ENCODE data around the gene TIE1. TPM values are rescaled to one million over a fixed set of nuclear protein-coding genes. Genes with fewer than 3 reads are reported as not detected.

Gene TIE1
- total and polyA plus RNA-seq, 9 of the 15 experiments (the other 6 are each of a cell fraction or from before 2014, with no cell fraction given), result 0.07 to 0.49 (median 0.14) TPM; not detected in 4

DNA sequence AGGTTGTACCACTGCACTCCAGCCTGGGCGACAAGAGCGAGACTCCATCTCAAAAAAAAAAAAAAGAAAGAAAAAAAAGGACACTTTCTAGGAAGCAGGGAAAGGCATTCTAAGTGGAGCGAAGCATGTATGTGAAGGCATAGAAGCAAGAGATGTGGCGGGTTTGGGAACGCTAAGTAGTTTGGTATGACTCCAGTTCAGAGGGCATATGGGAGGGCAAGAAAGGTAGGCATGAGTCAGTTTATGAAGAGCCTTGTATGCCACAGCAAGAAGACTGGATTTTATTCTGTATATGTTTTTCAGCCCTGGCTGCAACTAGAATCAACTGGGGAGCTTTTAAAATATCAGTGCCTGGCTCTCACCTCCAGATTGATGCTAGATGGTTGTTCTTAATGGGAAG, 71.4 kb downstream of the TIE1 start:
- peaks cover 17 to 24% of the 10 kb centered on the region in 2 experiments for H3K4me1 ChIP-seq (replicated peaks in 1 of 2; ENCODE audit: control insufficient read depth in 2 of 2, insufficient read depth in 2 of 2, low read length in 2 of 2)
- 100% methylated on average over 3 of the region's 5 CpGs for WGBS (ENCODE audit: insufficient coverage, low coverage, missing lambda C conversion rate)
- H3K9me3 ChIP-seq (replicated peaks; ENCODE audit: control insufficient read depth, insufficient read depth, low read depth, low read length), result no peaks in the 10 kb centered on the region
- TF ChIP-seq, protein P1, sequence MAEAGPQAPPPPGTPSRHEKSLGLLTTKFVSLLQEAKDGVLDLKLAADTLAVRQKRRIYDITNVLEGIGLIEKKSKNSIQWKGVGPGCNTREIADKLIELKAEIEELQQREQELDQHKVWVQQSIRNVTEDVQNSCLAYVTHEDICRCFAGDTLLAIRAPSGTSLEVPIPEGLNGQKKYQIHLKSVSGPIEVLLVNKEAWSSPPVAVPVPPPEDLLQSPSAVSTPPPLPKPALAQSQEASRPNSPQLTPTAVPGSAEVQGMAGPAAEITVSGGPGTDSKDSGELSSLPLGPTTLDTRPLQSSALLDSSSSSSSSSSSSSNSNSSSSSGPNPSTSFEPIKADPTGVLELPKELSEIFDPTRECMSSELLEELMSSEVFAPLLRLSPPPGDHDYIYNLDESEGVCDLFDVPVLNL (CRISPR knock-in tag; IDR thresholded peaks at IDR 0.05; ENCODE audit: low read depth), result no peak
- TF ChIP-seq SOX6 (IDR thresholded peaks at IDR 0.05) (no peak), ZNF134 (CRISPR knock-in tag; conservative IDR thresholded peaks at IDR 0.05) (no peak), KDM4B (IDR thresholded peaks at IDR 0.05; ENCODE audit: borderline replicate concordance in 2 of 2, low read depth in 1 of 2) (no peak), KDM5B (IDR thresholded peaks at IDR 0.05; ENCODE audit: insufficient replicate concordance, low read depth, low read length) (no peak), SMARCA5 (IDR thresholded peaks at IDR 0.05) (no peak), GTF3C2 (IDR thresholded peaks at IDR 0.05; ENCODE audit: borderline replicate concordance, extremely low read depth, insufficient read length) (no peak), NR2C2 (CRISPR knock-in tag; IDR thresholded peaks at IDR 0.05) (no peak), NR2C2 (tag; IDR thresholded peaks at IDR 0.05) (no peak), ZNF253 (CRISPR knock-in tag; conservative IDR thresholded peaks at IDR 0.05) (no peak), MBD1 (CRISPR knock-in tag; IDR thresholded peaks at IDR 0.05) (no peak), ZKSCAN1 (IDR thresholded peaks at IDR 0.05; ENCODE audit: low read depth, low read length) (no peak), RBM25 (IDR thresholded peaks at IDR 0.05; ENCODE audit: low read depth, low read length, severe bottlenecking) (no peak), ARID1B (IDR thresholded peaks at IDR 0.05) (no peak), U2AF2 (optimal IDR thresholded peaks at IDR 0.05; ENCODE audit: low read depth, low read length) (no peak), HDAC8 (tag; IDR thresholded peaks at IDR 0.05) (no peak), GATA2 (CRISPR knock-in tag; IDR thresholded peaks at IDR 0.05) (no peak)
- ChIA-PET POLR2A (interaction anchor here (3.4 to 7.2 kb wide), 2 partner anchors 11 to 16 kb away, joined by 10 to 72 read pairs; partner anchors contain the start of genes MED8 and SZT2), CTCF (ENCODE audit: low intra/inter-chr PET ratio) (no interaction called here)
- no peak overlapping the region for H3K4me2 ChIP-seq (ENCODE audit: insufficient read depth, low read length)
- no TSS peak for BruUV-seq (replicated peaks)
- in situ Hi-C loops (cut with MboI), result no loop called here
- H3K9ac ChIP-seq (ENCODE audit: insufficient read depth in 1 of 2, low read depth in 2 of 2, low read length in 2 of 2), result no peak overlapping the region
- no peaks in the 10 kb centered on the region; the same call in 2 of the 3 replicates for H3K36me3 ChIP-seq (ENCODE audit: control insufficient read depth, insufficient read depth, low read length)
- FAIRE-seq, result no peak
- H4K20me1 ChIP-seq (replicated peaks; ENCODE audit: control insufficient read depth, insufficient read depth, low read length), result no peaks in the 10 kb centered on the region; the same call in 1 of the 2 replicates
- H2AFZ ChIP-seq (ENCODE audit: low read depth, low read length), result no peak overlapping the region
- H3K4me3 ChIP-seq, result no peak overlapping the region
- H3K79me2 ChIP-seq (ENCODE audit: control insufficient read depth, insufficient read depth, low read length), result peaks cover 17% of the 10 kb centered on the region
- no peak for DNase-seq (ENCODE audit: extremely low read depth in 1 of 4, low spot score in 3 of 4)
- H3K9me1 ChIP-seq (ENCODE audit: control insufficient read depth, insufficient read depth, low read length), result peaks cover 3% of the 10 kb centered on the region
- H3K27me3 ChIP-seq (ENCODE audit: control insufficient read depth in 2 of 2, insufficient read depth in 2 of 2, low read length in 2 of 2), result no peaks in the 10 kb centered on the region
- ATAC-seq, result no peak
- H3K27ac ChIP-seq (ENCODE audit: extremely low read depth, low read depth, low read length), result no peak overlapping the region
- intact Hi-C loops (cut with micrococcal nuclease), result no loop called here
